ENCODE data around the gene ZNF462.

The ZNF462 gene

GRCh38 chr9:106883626-106884190 lies 20.7 kb downstream of the ZNF462 start:
- no peak for TF ChIP-seq CTCF (IDR thresholded peaks at IDR 0.05; ENCODE audit: insufficient read depth, low read depth, low read length, missing control alignments)
- DNase-seq (ENCODE audit: low read depth) = no peak
- H3K4me3 ChIP-seq (ENCODE audit: low read depth, low read length) = no peak overlapping the region

- TF ChIP-seq CTCF (IDR thresholded peaks at IDR 0.05; ENCODE audit: insufficient read depth, low read depth, low read length, missing control alignments) = no peak
- no peak overlapping the region for H3K4me3 ChIP-seq (ENCODE audit: low read depth, low read length)
- no peak for DNase-seq (ENCODE audit: low read depth)
Measured at GRCh38 chr9:106885451-106885850, 22.5 kb downstream of the ZNF462 start.

GRCh38 chr9:106886111-106887046 lies 23.4 kb downstream of the ZNF462 start:
- TF ChIP-seq CTCF (IDR thresholded peaks at IDR 0.05; ENCODE audit: insufficient read depth, low read depth, low read length, missing control alignments) = no peak
- no peak overlapping the region for H3K4me3 ChIP-seq (ENCODE audit: low read depth, low read length)
- no peak for DNase-seq (ENCODE audit: low read depth)

GRCh38 chr9:106887066-106887465 lies 24.1 kb downstream of the ZNF462 start:
- no peak for DNase-seq (ENCODE audit: low read depth)
- TF ChIP-seq CTCF (IDR thresholded peaks at IDR 0.05; ENCODE audit: insufficient read depth, low read depth, low read length, missing control alignments) = no peak
- H3K4me3 ChIP-seq (ENCODE audit: low read depth, low read length) = no peak overlapping the region

GRCh38 chr9:106889061-106889590 lies 26.2 kb downstream of the ZNF462 start:
- DNase-seq (ENCODE audit: low read depth) = no peak
- H3K4me3 ChIP-seq (ENCODE audit: low read depth, low read length) = no peak overlapping the region
- TF ChIP-seq CTCF (IDR thresholded peaks at IDR 0.05; ENCODE audit: insufficient read depth, low read depth, low read length, missing control alignments) = no peak

GRCh38 chr9:106890608-106891007 lies 27.6 kb downstream of the ZNF462 start:
- TF ChIP-seq CTCF (IDR thresholded peaks at IDR 0.05; ENCODE audit: insufficient read depth, low read depth, low read length, missing control alignments) = no peak
- DNase-seq (ENCODE audit: low read depth) = no peak
- H3K4me3 ChIP-seq (ENCODE audit: low read depth, low read length) = no peak overlapping the region
